GM12875 (cell line): ENCODE results near the gene ENOX1.

Experiments used
- H3K4me3 ChIP-seq: one replicate; pipeline ENCODE4 v1.5.1; 2011; ENCODE audit warnings: low read depth, low read length, control low read depth
- TF ChIP-seq, protein P1 (sequence below): IDR thresholded peaks from 2 replicates; pipeline ENCODE4 v1.5.1; 2011; ENCODE audit warnings: low read depth, mild to moderate bottlenecking, control low read depth, inconsistent platforms, low read length, moderate library complexity, borderline replicate concordance; ENCODE audit not compliant: insufficient read depth

The ENOX1 gene

DNA sequence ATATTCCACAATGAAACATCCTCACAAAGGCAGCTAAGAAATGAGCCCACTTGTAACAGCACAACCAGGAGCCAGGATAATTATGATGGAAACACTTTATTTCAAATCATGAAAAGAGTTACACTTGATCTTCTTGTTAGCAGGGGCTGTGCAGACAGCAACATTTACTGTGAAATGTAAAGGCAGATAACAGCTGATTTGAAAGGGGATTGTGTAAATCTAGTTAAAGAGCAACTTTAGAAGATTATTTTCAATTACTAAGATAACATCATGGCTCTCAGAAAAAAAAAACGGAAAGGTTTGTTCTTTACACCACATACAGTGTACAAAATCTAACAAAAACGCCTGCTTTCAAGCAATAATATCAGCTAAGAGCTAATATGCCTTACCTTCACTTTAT is 22.4 kb downstream of the ENOX1 start:
- no peak overlapping the region for H3K4me3 ChIP-seq

GRCh38 chr13:43763143-43763759 is 23.5 kb downstream of the ENOX1 start:
- no peak overlapping the region for H3K4me3 ChIP-seq
- TF ChIP-seq, protein P1, sequence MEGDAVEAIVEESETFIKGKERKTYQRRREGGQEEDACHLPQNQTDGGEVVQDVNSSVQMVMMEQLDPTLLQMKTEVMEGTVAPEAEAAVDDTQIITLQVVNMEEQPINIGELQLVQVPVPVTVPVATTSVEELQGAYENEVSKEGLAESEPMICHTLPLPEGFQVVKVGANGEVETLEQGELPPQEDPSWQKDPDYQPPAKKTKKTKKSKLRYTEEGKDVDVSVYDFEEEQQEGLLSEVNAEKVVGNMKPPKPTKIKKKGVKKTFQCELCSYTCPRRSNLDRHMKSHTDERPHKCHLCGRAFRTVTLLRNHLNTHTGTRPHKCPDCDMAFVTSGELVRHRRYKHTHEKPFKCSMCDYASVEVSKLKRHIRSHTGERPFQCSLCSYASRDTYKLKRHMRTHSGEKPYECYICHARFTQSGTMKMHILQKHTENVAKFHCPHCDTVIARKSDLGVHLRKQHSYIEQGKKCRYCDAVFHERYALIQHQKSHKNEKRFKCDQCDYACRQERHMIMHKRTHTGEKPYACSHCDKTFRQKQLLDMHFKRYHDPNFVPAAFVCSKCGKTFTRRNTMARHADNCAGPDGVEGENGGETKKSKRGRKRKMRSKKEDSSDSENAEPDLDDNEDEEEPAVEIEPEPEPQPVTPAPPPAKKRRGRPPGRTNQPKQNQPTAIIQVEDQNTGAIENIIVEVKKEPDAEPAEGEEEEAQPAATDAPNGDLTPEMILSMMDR = no peak

More for the DNA sequence above, 22.4 kb downstream of the ENOX1 start:
- TF ChIP-seq, protein P1 = no peak

DNA sequence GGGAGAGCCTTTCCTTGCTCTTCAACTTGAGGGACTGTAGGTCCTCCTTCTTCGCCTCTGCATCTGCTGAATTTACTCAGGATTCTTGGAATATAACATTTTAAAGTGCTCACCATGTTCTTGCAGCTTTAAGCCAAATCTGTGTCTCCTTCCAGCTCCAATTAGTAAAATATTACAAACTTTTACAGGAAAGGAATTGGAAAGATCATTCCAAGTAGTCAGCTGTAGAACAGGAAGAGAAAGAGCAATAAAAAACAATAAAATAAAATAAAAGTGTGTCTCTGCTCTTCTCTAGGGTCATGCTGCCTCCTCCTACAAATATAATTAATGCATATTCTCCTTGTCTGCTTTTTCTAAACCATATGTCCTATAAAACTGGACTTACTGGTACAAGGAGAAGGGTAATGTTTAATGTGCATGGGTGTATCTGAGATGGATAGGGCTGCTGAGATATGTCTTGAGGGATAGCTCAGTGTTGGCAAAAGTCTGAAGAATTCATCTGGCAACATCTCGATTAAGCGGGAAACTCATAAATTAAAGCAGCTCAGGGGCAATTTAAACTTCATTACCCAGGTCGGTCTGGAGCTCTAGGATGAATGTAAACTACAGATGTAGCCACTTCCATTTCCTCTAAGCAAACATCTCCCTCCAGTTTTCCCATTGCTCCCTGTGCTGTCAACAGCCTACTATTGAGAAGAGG is 25.0 kb downstream of the ENOX1 start:
- H3K4me3 ChIP-seq = no peak overlapping the region
- TF ChIP-seq, protein P1 = no peak

DNA sequence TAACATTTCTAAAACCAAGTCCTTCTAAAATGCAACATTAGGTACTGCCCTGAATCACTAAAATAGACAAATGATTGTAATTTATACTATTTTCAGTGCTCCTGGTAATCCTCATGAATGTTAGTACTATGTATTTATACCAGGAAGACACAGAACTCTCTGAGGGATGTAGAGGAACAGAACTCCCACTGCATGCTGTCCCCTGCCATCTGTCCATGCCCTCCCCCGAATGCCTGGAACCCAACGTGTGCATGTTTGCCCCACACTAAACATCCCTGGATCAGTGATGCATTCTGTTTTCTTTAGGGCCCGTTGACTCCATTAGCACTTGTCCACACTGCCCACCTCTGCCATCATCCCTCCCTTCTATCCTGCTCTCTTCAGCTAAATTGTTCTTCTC is 26.5 kb downstream of the ENOX1 start:
- H3K4me3 ChIP-seq = no peak overlapping the region
- TF ChIP-seq, protein P1 = no peak

DNA sequence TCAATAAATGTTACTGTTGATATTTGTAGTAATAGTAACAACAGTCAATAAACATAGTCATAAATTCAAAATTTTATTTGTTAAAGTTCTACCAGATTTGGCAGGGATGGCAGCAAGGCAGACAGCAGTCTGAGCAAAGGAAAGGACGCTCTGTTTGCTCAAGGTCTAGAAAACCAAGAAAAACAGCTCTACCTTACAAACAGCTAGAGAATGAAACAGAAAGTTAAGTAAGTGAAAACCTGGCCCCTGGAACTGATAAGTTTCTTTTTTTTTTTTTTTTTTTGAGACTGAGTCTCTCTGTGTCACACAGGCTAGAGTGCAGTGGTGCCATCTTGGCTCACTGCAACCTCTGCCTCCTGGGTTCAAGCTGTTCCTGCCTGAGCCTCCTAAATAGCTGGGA is 27.9 kb downstream of the ENOX1 start:
- no peak overlapping the region for H3K4me3 ChIP-seq
- TF ChIP-seq, protein P1 = no peak

GRCh38 chr13:43757266-43757665 is 29.5 kb downstream of the ENOX1 start:
- no peak overlapping the region for H3K4me3 ChIP-seq
- TF ChIP-seq, protein P1 = no peak

GRCh38 chr13:43755844-43756243 is 30.9 kb downstream of the ENOX1 start:
- no peak overlapping the region for H3K4me3 ChIP-seq
- TF ChIP-seq, protein P1 = no peak
